H1 (cell line): ENCODE results near the gene VAMP4. TPM values are rescaled to one million over a fixed set of nuclear protein-coding genes. Genes with fewer than 3 reads are reported as not detected.

ENCODE experiments used
- CTCF ChIA-PET: fragments of 300-600 bp; sonication (Branson Sonifier 250); formaldehyde crosslinking; loops from one replicate; lab custom pipeline; 2021; ENCODE audit not compliant: partially characterized antibody; lab: Charles Lee
- POLR2A ChIA-PET: fragments of 300-600 bp; sonication (Branson Sonifier 250); formaldehyde crosslinking; loops from one replicate; lab custom pipeline; 2021; ENCODE audit warnings: inconsistent platforms; ENCODE audit not compliant: partially characterized antibody; lab: Charles Lee
- DNase-seq, 2 experiments: peaks; one replicate each; pipeline versions ENCODE4 v3.0.0 to v3.0.0-alpha.2; 2010 to 2022; ENCODE audit warnings: low spot score in 2 of 2, low read depth in 1 of 2, mixed read lengths in 1 of 2
- FAIRE-seq: peaks from 2 replicates; lab custom pipeline; 2011; peaks lifted over from hg19 to GRCh38; lab: Jason Lieb, UNC
- H2AFZ ChIP-seq: 2 replicates; pipeline ENCODE4 v1.8.1; 2012; ENCODE audit warnings: low read length, inconsistent platforms
- H2AK5ac ChIP-seq: 2 replicates; pipeline ENCODE4 v1.6.1; 2013; ENCODE audit warnings: low read depth, low read length
- H2BK120ac ChIP-seq: replicated peaks from 2 replicates; pipeline ENCODE3; 2013; ENCODE audit warnings: low read depth, low read length, inconsistent platforms
- H2BK12ac ChIP-seq: 2 replicates; pipeline ENCODE4 v1.6.1; 2013; ENCODE audit warnings: low read depth, low read length
- H2BK15ac ChIP-seq: 2 replicates; pipeline ENCODE4 v1.6.1; 2013; ENCODE audit warnings: low read length
- H2BK20ac ChIP-seq: 2 replicates; pipeline ENCODE4 v1.6.1; 2013; ENCODE audit warnings: low read length
- H2BK5ac ChIP-seq: 2 replicates; pipeline ENCODE4 v1.6.1; 2013; ENCODE audit warnings: low read depth, low read length
- H3K14ac ChIP-seq: 2 replicates; pipeline ENCODE4 v1.6.1; 2013; ENCODE audit warnings: inconsistent platforms; ENCODE audit not compliant: insufficient read length
- H3K18ac ChIP-seq: 2 replicates; pipeline ENCODE4 v1.6.1; 2013; ENCODE audit warnings: low read length; ENCODE audit errors: extremely low read depth
- H3K23ac ChIP-seq: 2 replicates; pipeline ENCODE4 v1.6.1; 2013; ENCODE audit warnings: inconsistent platforms; ENCODE audit not compliant: insufficient read length
- H3K23me2 ChIP-seq: 2 replicates; pipeline ENCODE4 v1.6.1; 2013; ENCODE audit warnings: low read depth, low read length
- H3K27ac ChIP-seq: 2 replicates; pipeline ENCODE4 v1.6.1; 2011; ENCODE audit warnings: low read depth, low read length, inconsistent platforms
- H3K27me3 ChIP-seq, 4 experiments: replicated peaks in 1 of 4; 1 replicate in 1 of 4; 2 replicates in 3 of 4; pipeline versions ENCODE4 v1.6.1 to v1.8.1; 2011 to 2013; ENCODE audit warnings: low read length in 3 of 4, mild to moderate bottlenecking in 3 of 4, inconsistent platforms in 2 of 4, mixed read lengths in 2 of 4, moderate library complexity in 1 of 4; ENCODE audit not compliant: control insufficient read depth in 3 of 4, insufficient read depth in 3 of 4; ENCODE audit errors: extremely low read depth in 1 of 4
- H3K36me3 ChIP-seq, 4 experiments: 2 replicates each; pipeline versions ENCODE4 v1.6.1 to v1.8.1; 2011 to 2013; ENCODE audit warnings: mild to moderate bottlenecking in 4 of 4, low read length in 3 of 4, moderate library complexity in 2 of 4, control low read depth in 1 of 4, inconsistent platforms in 1 of 4; ENCODE audit not compliant: insufficient read depth in 4 of 4, control insufficient read depth in 2 of 4
- H3K4ac ChIP-seq: replicated peaks from 2 replicates; pipeline ENCODE3; 2013; ENCODE audit warnings: low read length, low read depth, mixed read lengths, inconsistent platforms; ENCODE audit not compliant: insufficient read length
- H3K4me1 ChIP-seq, 4 experiments: replicated peaks in 1 of 4; 1 replicate in 1 of 4; 2 replicates in 3 of 4; pipeline versions ENCODE4 v1.6.1 to v1.8.1; 2011 to 2013; ENCODE audit warnings: low read length in 3 of 4, inconsistent platforms in 2 of 4, mixed read lengths in 1 of 4; ENCODE audit not compliant: insufficient read depth in 4 of 4, control insufficient read depth in 3 of 4
- H3K4me2 ChIP-seq, 2 experiments: 2 replicates each; pipeline versions ENCODE4 v1.6.1 to v1.8.1; 2011 to 2013; ENCODE audit warnings: low read depth in 2 of 2, low read length in 2 of 2, control low read depth in 1 of 2, inconsistent platforms in 1 of 2, mild to moderate bottlenecking in 1 of 2; ENCODE audit not compliant: insufficient read depth in 1 of 2
- H3K4me3 ChIP-seq, 4 experiments: fragments of 200-600, 300-600 bp in 1 of 4; sonication (generic), shearing (Covaris generic), sonication (Bioruptor Twin) in 1 of 4; 2 replicates each; pipeline versions ENCODE4 v1.5.1 to v1.8.1; 2011 to 2016; ENCODE audit warnings: low read length in 4 of 4, low read depth in 3 of 4, control low read depth in 2 of 4, inconsistent platforms in 2 of 4, mild to moderate bottlenecking in 2 of 4, mixed read lengths in 1 of 4, moderate library complexity in 1 of 4; ENCODE audit not compliant: insufficient read depth in 2 of 4; ENCODE audit errors: extremely low read depth in 1 of 4
- H3K56ac ChIP-seq: replicated peaks from 2 replicates; pipeline ENCODE3; 2013; ENCODE audit warnings: low read depth, mild to moderate bottlenecking, mixed read lengths, low read length, inconsistent platforms; ENCODE audit not compliant: insufficient read length
- H3K79me1 ChIP-seq: 2 replicates; pipeline ENCODE4 v1.6.1; 2013; ENCODE audit warnings: low read depth, low read length, control low read depth
- H3K79me2 ChIP-seq, 2 experiments: 2 replicates each; pipeline versions ENCODE4 v1.6.1 to v1.8.1; 2012 to 2013; ENCODE audit warnings: low read length in 2 of 2, mild to moderate bottlenecking in 2 of 2, inconsistent platforms in 1 of 2; ENCODE audit not compliant: insufficient read depth in 2 of 2, control insufficient read depth in 1 of 2
- H3K9ac ChIP-seq, 4 experiments: replicated peaks in 1 of 4; 1 replicate in 1 of 4; 2 replicates in 3 of 4; pipeline versions ENCODE4 v1.6.1 to v1.8.1; 2011 to 2013; ENCODE audit warnings: low read depth in 3 of 4, low read length in 3 of 4, control low read depth in 2 of 4, mild to moderate bottlenecking in 2 of 4, moderate library complexity in 2 of 4, inconsistent platforms in 1 of 4; ENCODE audit errors: extremely low read depth in 1 of 4
- H3K9me3 ChIP-seq, 2 experiments: 2 replicates each; pipeline versions ENCODE4 v1.6.1 to v1.8.1; 2012 to 2013; ENCODE audit warnings: mild to moderate bottlenecking in 2 of 2, moderate library complexity in 2 of 2, control low read depth in 1 of 2, inconsistent platforms in 1 of 2, low read depth in 1 of 2, low read length in 1 of 2, mixed read lengths in 1 of 2; ENCODE audit not compliant: insufficient read depth in 2 of 2
- H4K20me1 ChIP-seq, 2 experiments: replicated peaks in 1 of 2; 2 replicates each; pipeline versions ENCODE3 to v1.8.1; 2011 to 2013; ENCODE audit warnings: inconsistent platforms in 2 of 2, low read length in 2 of 2, mild to moderate bottlenecking in 1 of 2; ENCODE audit not compliant: insufficient read depth in 2 of 2, control insufficient read depth in 1 of 2
- H4K5ac ChIP-seq: 2 replicates; pipeline ENCODE4 v1.6.1; 2013; ENCODE audit warnings: low read length, low read depth, mixed read lengths, inconsistent platforms; ENCODE audit not compliant: insufficient read length
- H4K8ac ChIP-seq: 2 replicates; pipeline ENCODE4 v1.8.0; 2013; ENCODE audit warnings: mild to moderate bottlenecking, moderate library complexity, low read length, inconsistent platforms; ENCODE audit not compliant: insufficient read depth; ENCODE audit errors: extremely low read depth
- H4K91ac ChIP-seq: replicated peaks from 2 replicates; pipeline ENCODE3; 2013; ENCODE audit warnings: low read length, mixed read lengths, inconsistent platforms; ENCODE audit not compliant: insufficient read length
- ATF2 ChIP-seq: IDR thresholded peaks from 2 replicates; pipeline ENCODE4 v1.6.1; 2012; ENCODE audit warnings: low read length, inconsistent platforms
- CTBP2 ChIP-seq: IDR thresholded peaks from 2 replicates; pipeline ENCODE4 v1.7.0; 2011; ENCODE audit warnings: borderline replicate concordance, mild to moderate bottlenecking, moderate library complexity, mixed read lengths, low read length; ENCODE audit not compliant: insufficient read depth, insufficient read length
- MAX ChIP-seq: IDR thresholded peaks from 2 replicates; pipeline ENCODE4 v1.6.1; 2012; ENCODE audit warnings: inconsistent platforms
- POLR2A ChIP-seq, 2 experiments: IDR thresholded peaks; 1 replicate in 1 of 2; 2 replicates in 1 of 2; pipeline ENCODE4 v1.6.1; 2011; ENCODE audit warnings: low read depth in 2 of 2, low read length in 2 of 2, mild to moderate bottlenecking in 2 of 2; ENCODE audit errors: control extremely low read depth in 1 of 2
- RBBP5 ChIP-seq: IDR thresholded peaks from 2 replicates; pipeline ENCODE4 v1.7.1; 2012; ENCODE audit warnings: low read depth, mild to moderate bottlenecking, inconsistent platforms, low read length, moderate library complexity, borderline replicate concordance
- RFX5 ChIP-seq: IDR thresholded peaks from 2 replicates; pipeline ENCODE4 v1.6.1; 2011; ENCODE audit warnings: low read depth, low read length, improper control_type of control experiment, borderline replicate concordance
- TBP ChIP-seq: IDR thresholded peaks from 2 replicates; pipeline ENCODE4 v1.6.1; 2011; ENCODE audit warnings: low read depth, low read length, improper control_type of control experiment
- YY1 ChIP-seq: IDR thresholded peaks from 2 replicates; pipeline ENCODE4 v1.6.1; 2011; ENCODE audit warnings: low read depth, mild to moderate bottlenecking, low read length
- polyA plus RNA-seq, 7 experiments: library from polyadenylated mRNA; depleted of rRNA in 3 of 7; stranded (reverse) in 5 of 7; unstranded in 2 of 7; fragments of >200 nt in 5 of 7; fragments of 200-250 nt in 2 of 7; gene quantifications; 1 replicate in 5 of 7; 2 replicates in 1 of 7; 4 replicates in 1 of 7; pipeline versions ENCODE4 v1.2.1 to v1.2.3, GENCODE V29; 2011 to 2013; ENCODE audit warnings: missing spikeins in 2 of 7, mixed read lengths in 2 of 7
- total RNA-seq: library from RNA; stranded (reverse); fragmentation: NEBNext Ultra II Directional; extraction: Animal tissue kit (Norgen Biotek cat#: 25700); gene quantifications from 2 replicates; pipeline ENCODE4 v1.2.1, GENCODE V29; 2021

VAMP4 gene
- total and polyA plus RNA-seq, 2 of the 8 experiments (the other 6 are each of a cell fraction or from before 2014, with no cell fraction given) = 1.6 to 13.9 TPM

GRCh38 chr1:171702598-171702997 is 39.3 kb downstream of the VAMP4 start:
- H4K20me1 ChIP-seq = no peaks in the 10 kb centered on the region
- no peak overlapping the region for H3K23ac ChIP-seq
- H4K8ac ChIP-seq = no peak overlapping the region
- CTCF ChIA-PET = interaction anchor here (0.7 to 1.5 kb wide), 3 partner anchors 10 to 30 kb away, joined by 3 to 4 read pairs (median 3); no protein-coding TSS in a partner anchor
- H3K4me1 ChIP-seq = no peaks in the 10 kb centered on the region
- H3K23me2 ChIP-seq = no peaks in the 10 kb centered on the region
- FAIRE-seq (no peak), DNase-seq (no peak)
- no peak overlapping the region for H2BK20ac ChIP-seq
- no peak overlapping the region for H2AK5ac ChIP-seq
- H3K79me1 ChIP-seq = no peaks in the 10 kb centered on the region
- H3K9me3 ChIP-seq = no peaks in the 10 kb centered on the region
- no peak overlapping the region for H2BK15ac ChIP-seq
- no peak overlapping the region for H3K4ac ChIP-seq
- H3K79me2 ChIP-seq = no peaks in the 10 kb centered on the region
- H3K14ac ChIP-seq = no peak overlapping the region
- H4K91ac ChIP-seq = no peak overlapping the region
- H2BK120ac ChIP-seq = no peak overlapping the region
- no peak overlapping the region for H2BK5ac ChIP-seq
- no peak overlapping the region for H2BK12ac ChIP-seq
- no peak for TF ChIP-seq POLR2A (IDR thresholded peaks at IDR 0.05; ENCODE audit: control extremely low read depth in 1 of 2, low read depth in 2 of 2, low read length in 2 of 2)
- no peak for TF ChIP-seq ATF2
- no peak for TF ChIP-seq YY1
- TF ChIP-seq TBP = no peak
- no peak for TF ChIP-seq RFX5
- TF ChIP-seq RBBP5 = no peak
- TF ChIP-seq MAX = no peak
- no peak for TF ChIP-seq CTBP2
- TF ChIP-seq, all 59 proteins: peak for 0
- Histone ChIP-seq H3K9ac (no peak overlapping the region), H3K4me2 (no peak overlapping the region), H4K5ac (no peak overlapping the region), H2AFZ (no peak overlapping the region), H3K56ac (no peak overlapping the region), H3K4me3 (no peak overlapping the region), H3K27ac (no peak overlapping the region), H3K27me3 (no peaks in the 10 kb centered on the region), H3K18ac (no peak overlapping the region), H3K36me3 (no peaks in the 10 kb centered on the region)
- POLR2A ChIA-PET = interaction anchor here (0.7 kb wide), 1 partner anchor 337 kb away, joined by 3 read pairs; no protein-coding TSS in a partner anchor
